ENCODE data around the gene ERMN. TPM values are rescaled to one million over a fixed set of nuclear protein-coding genes. Genes with fewer than 3 reads are reported as not detected.

The ERMN gene
- total RNA-seq, 1 experiment from 2014 or later = not detected

- DNase-seq (ENCODE audit: low read depth) = no peak
- in situ Hi-C loops (cut with HindIII; ENCODE audit: low pct_unique_long_range_greater_than_20kb, low sequenced_read_pairs) = no loop called here
These were observed 9.2 kb upstream of the ERMN start for GRCh38 chr2:157334797-157335196.

GRCh38 chr2:157334335-157334734 lies 8.7 kb upstream of the ERMN start:
- in situ Hi-C loops (cut with HindIII; ENCODE audit: low pct_unique_long_range_greater_than_20kb, low sequenced_read_pairs) = no loop called here

GRCh38 chr2:157333304-157334047 lies 7.9 kb upstream of the ERMN start:
- in situ Hi-C loops (cut with HindIII; ENCODE audit: low pct_unique_long_range_greater_than_20kb, low sequenced_read_pairs) = no loop called here
- DNase-seq (ENCODE audit: low read depth) = no peak

More at GRCh38 chr2:157334335-157334734, 8.7 kb upstream of the ERMN start:
- no peak for DNase-seq (ENCODE audit: low read depth)

- in situ Hi-C loops (cut with HindIII; ENCODE audit: low pct_unique_long_range_greater_than_20kb, low sequenced_read_pairs) = no loop called here
- DNase-seq (ENCODE audit: low read depth) = peak; percentile 13
These were observed 3.9 kb upstream of the ERMN start for GRCh38 chr2:157329524-157329923.

DNA sequence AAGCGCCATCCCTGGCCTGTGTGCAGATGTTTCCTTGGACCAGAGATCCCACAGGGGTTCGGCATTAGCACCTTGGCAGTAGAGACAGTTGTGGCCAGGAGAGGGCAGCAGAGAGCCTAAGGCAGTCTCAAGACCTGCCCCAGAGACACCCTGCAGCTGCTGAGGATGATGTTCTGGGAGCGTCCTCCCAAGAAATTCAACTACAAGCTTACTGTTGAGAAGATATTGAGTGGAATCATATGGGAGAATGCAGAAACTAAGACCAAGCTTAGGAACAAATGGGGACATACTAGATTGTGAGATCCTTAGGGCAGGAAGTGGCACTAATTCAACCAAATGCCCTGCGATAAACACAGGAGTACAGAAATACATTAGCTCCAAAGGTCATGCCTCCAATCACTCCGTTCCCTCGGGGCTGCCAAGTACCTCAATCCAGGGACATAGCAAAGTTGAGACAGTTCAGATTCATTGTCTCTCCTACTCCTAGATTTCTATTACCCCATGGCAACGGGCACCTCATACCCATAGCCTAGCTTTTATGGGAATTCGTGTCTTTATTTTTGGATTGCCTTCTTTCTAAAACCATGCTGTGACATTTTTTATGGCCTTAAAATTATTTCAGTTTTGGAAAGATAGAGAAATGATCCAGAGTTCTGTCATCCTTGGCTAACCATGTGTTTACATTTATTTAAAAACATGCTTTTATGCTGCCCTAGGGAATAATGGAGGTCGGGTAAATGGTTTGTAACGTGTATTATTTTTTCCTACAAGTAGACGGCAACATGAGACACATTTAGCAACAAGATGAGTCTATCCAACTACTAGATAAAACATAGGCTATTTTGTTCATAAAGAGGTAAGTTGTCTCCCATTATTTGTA lies 2.2 kb upstream of the ERMN start:
- DNase-seq (ENCODE audit: low read depth) = peak; percentile 48
- in situ Hi-C loops (cut with HindIII; ENCODE audit: low pct_unique_long_range_greater_than_20kb, low sequenced_read_pairs) = no loop called here

DNA sequence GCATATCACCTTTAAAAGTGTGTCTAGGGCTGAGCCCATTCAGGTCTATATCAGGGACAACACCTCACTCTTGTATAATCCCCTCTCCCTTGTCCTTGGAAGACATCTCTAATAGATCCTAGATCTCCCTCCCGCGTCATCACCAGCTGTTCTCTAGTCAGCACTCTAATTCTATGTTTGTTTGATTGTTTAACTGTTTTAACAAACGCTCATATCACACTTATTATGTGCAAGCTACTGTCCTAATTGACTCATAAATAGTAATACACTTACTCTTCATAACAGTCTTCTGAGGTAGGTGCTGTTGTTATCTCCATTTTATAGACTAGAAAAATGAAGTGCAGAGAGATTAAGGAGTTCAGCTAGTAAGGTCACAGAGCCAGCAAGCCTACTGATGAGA lies 1.6 kb upstream of the ERMN start:
- in situ Hi-C loops (cut with HindIII; ENCODE audit: low pct_unique_long_range_greater_than_20kb, low sequenced_read_pairs) = no loop called here
- no peak for DNase-seq (ENCODE audit: low read depth)

DNA sequence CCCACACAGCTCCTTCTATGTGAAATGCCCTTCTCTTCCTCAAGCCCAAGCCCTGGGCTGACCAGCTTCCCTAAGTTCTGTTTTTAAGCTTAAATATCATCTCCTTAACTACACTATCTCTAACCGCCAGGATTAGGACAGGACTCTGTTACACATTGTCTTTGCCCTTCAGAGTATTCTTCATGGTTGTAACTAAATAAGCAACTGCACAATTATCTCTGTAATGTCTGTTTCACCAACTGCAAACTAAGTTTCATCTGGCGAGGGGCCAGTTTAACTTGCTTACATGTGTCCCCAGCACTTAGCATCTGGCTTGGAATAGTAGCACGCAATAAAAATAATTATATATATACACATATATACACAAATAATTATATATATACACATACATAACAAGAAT lies 1.1 kb upstream of the ERMN start:
- in situ Hi-C loops (cut with HindIII; ENCODE audit: low pct_unique_long_range_greater_than_20kb, low sequenced_read_pairs) = no loop called here
- no peak for DNase-seq (ENCODE audit: low read depth)

GRCh38 chr2:157324331-157324843 lies 1.2 kb downstream of the ERMN start:
- in situ Hi-C loops (cut with HindIII; ENCODE audit: low pct_unique_long_range_greater_than_20kb, low sequenced_read_pairs) = no loop called here
- no peak for DNase-seq (ENCODE audit: low read depth)

GRCh38 chr2:157322432-157322831 lies 3.2 kb downstream of the ERMN start:
- in situ Hi-C loops (cut with HindIII; ENCODE audit: low pct_unique_long_range_greater_than_20kb, low sequenced_read_pairs) = no loop called here

GRCh38 chr2:157321466-157321865 lies 4.2 kb downstream of the ERMN start:
- no peak for DNase-seq (ENCODE audit: low read depth)
- in situ Hi-C loops (cut with HindIII; ENCODE audit: low pct_unique_long_range_greater_than_20kb, low sequenced_read_pairs) = no loop called here

More at GRCh38 chr2:157322432-157322831, 3.2 kb downstream of the ERMN start:
- DNase-seq (ENCODE audit: low read depth) = no peak

DNA sequence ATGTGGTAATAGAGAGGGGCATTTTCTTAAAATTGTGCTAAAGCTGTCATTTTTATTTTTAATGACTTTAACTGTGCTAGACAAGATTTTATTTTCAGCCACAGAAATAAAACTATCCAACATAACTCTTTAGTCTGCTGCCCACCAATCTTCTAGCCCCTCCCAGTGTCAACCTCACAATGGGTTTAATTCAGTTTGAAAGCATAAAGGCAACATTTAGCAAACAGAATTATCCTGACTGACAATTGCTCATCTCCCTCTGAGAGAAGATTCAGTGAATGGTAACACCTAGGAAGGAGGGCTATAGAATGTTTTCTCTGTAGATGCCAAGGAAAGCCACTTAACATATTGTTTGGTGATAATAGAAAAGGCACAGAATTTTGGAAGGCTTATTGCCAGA lies 5.2 kb downstream of the ERMN start:
- no peak for DNase-seq (ENCODE audit: low read depth)
- in situ Hi-C loops (cut with HindIII; ENCODE audit: low pct_unique_long_range_greater_than_20kb, low sequenced_read_pairs) = no loop called here

DNA sequence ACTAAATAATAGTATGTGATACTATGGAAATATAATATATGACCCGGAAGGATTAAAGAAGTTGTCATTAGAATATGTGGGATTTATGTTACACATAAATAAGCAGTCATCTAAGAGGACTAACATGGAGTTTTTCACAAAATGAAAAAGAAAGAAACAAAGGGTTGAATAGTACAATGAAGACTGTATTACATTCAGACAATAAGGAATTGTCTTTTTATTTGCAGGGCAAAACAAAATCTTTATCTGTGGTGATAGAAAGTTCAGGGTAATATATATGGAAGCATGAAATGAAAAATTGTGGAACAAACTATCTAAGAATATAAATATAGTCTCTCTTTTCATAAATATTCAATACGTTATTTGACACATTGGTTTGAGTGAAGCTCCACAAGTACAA lies 5.8 kb downstream of the ERMN start:
- no peak for DNase-seq (ENCODE audit: low read depth)
- in situ Hi-C loops (cut with HindIII; ENCODE audit: low pct_unique_long_range_greater_than_20kb, low sequenced_read_pairs) = no loop called here

GRCh38 chr2:157318884-157319283 lies 6.7 kb downstream of the ERMN start:
- in situ Hi-C loops (cut with HindIII; ENCODE audit: low pct_unique_long_range_greater_than_20kb, low sequenced_read_pairs) = no loop called here
- no peak for DNase-seq (ENCODE audit: low read depth)

GRCh38 chr2:157315901-157316300 lies 9.7 kb downstream of the ERMN start:
- in situ Hi-C loops (cut with HindIII; ENCODE audit: low pct_unique_long_range_greater_than_20kb, low sequenced_read_pairs) = no loop called here
- no peak for DNase-seq (ENCODE audit: low read depth)

GRCh38 chr2:157312866-157313486 lies 12.6 kb downstream of the ERMN start:
- no peak for DNase-seq (ENCODE audit: low read depth)
- in situ Hi-C loops (cut with HindIII; ENCODE audit: low pct_unique_long_range_greater_than_20kb, low sequenced_read_pairs) = no loop called here

DNA sequence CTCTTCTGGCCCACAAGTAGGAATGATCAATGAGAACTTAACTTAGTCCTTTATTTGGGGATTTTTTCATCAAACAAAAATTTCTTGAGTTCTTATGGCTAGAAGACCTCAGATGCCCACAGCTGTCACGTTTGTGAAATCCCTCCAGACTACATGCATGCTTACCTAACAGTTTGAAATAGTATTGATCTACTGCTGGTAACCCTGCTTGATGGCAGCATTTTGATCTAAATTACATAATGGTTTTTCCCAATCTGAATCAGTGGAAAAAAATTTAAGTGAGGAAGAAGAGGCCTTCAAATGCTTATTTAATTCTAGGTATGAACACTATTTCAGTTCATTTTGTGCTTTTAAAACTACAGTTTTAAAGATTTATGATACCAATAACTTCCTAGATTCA lies 13.9 kb downstream of the ERMN start:
- no peak for DNase-seq (ENCODE audit: low read depth)
- in situ Hi-C loops (cut with HindIII; ENCODE audit: low pct_unique_long_range_greater_than_20kb, low sequenced_read_pairs) = no loop called here

GRCh38 chr2:157309878-157310277 lies 15.7 kb downstream of the ERMN start:
- DNase-seq (ENCODE audit: low read depth) = no peak
- in situ Hi-C loops (cut with HindIII; ENCODE audit: low pct_unique_long_range_greater_than_20kb, low sequenced_read_pairs) = no loop called here

- in situ Hi-C loops (cut with HindIII; ENCODE audit: low pct_unique_long_range_greater_than_20kb, low sequenced_read_pairs) = no loop called here
- DNase-seq (ENCODE audit: low read depth) = no peak
These were observed 18.6 kb downstream of the ERMN start for GRCh38 chr2:157307021-157307420.

- in situ Hi-C loops (cut with HindIII; ENCODE audit: low pct_unique_long_range_greater_than_20kb, low sequenced_read_pairs) = no loop called here
- DNase-seq (ENCODE audit: low read depth) = no peak
These were observed 19.9 kb downstream of the ERMN start for GRCh38 chr2:157305723-157306110.
